GM21786 (cell line): ENCODE data around the gene IQGAP1.

Experiments used
- ATAC-seq: cut with Tn5 transposase; IDR thresholded peaks from one replicate; pipeline ENCODE4 v1.9.1; 2021; ENCODE audit not compliant: unreplicated experiment

Gene IQGAP1

DNA sequence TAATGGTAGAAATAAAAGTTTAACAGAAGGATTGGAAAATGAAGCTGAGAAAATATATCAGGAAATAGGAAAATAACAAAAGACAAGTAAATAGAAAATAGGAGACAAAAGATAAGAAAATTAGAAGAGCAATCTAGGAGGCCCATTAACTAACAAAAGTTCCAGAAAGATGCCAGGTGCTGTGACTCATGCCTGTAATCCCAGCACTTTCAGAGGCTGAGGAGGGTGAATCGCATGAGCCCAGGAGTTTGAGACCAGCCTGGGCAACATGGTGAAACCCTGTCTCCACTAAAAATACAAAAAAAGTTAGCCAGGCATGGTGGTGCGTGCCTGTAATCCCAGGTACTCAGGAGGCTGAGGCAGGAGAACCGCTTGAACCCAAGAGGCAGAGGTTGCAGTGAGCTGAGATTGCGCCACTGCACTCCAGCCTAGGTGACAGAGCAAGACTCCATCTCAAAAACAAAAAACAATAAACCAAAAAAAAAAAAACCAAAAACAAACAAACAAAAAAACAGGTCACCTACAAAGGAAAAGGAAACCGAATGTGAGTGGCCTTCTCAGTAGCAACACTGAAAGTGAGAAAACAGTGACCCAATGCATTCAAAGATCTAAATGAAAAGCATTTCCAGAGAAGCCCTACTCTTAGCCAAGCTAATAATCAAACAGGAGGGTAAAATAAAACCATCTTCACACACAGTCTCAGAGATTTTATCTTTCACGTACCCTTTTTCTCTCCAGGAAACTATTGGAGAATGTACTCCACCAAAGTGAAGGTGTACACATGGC lies 136.2 kb downstream of the IQGAP1 start:
- ATAC-seq, result peak; percentile 68

DNA sequence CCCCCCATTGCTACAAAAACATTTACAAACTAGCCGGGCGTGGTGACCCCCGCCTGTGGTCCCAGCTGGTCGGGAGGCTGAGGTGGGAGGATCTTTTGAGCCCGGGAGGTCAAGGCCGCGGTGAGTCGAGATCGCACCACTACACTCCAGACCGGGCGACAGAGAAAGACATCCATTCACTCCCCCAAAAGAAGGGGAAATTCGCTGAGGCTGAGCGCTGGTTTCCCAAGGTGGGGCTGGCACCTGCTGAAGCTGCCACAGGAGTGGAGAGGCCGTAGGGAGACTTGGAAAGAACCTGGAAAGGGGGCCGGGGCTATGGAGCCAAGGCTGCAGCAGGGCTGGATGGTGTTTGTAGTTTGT lies 140.9 kb downstream of the IQGAP1 start:
- no peak for ATAC-seq

DNA sequence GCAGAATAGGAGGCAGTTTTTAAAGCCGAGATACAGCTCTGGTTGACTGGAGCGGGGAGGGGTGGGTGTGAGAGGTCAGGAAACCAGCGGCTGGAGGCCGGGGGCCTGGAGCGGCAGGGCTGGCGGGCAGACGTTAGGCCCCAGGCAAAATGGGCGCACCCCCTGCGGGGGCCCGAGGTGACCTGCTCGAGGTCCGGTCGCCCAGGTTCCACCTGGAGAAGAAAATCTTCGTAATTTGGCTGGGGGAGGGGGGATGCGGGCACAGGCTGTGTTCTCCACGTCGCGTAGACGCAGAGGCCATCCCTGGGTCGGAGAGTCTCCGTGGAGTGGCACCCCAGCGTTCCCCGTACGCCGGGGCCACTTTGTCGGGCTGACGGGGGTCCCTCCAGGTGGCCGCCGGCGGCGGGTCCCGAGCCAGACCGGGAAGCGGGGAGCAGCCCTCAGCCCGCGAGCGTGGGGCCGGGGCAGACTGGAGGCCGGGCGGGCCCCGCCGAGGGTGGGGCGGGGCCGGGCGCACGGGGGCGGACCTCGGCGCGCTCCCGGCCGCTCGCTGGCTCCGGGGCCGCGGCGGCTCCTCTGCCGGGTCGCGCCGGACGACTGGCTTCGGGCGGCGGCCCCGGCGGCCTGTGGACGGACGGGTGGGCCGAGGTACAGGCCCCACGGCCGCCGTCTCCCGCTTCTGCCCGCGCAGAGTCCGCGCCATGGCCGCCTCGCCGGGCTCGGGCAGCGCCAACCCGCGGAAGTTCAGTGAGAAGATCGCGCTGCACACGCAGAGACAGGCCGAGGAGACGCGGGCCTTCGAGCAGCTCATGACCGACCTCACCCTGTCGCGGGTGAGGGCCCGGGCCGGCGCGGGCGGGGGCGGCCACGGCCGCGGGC lies 141.6 kb downstream of the IQGAP1 start, which contains the start of gene CRTC3:
CRTC3 (plus strand) TSS at position 553 of the 879 bp plus-strand sequence; CDS start at position 702, 149 bp downstream.
- ATAC-seq, result peak; percentile 73

DNA sequence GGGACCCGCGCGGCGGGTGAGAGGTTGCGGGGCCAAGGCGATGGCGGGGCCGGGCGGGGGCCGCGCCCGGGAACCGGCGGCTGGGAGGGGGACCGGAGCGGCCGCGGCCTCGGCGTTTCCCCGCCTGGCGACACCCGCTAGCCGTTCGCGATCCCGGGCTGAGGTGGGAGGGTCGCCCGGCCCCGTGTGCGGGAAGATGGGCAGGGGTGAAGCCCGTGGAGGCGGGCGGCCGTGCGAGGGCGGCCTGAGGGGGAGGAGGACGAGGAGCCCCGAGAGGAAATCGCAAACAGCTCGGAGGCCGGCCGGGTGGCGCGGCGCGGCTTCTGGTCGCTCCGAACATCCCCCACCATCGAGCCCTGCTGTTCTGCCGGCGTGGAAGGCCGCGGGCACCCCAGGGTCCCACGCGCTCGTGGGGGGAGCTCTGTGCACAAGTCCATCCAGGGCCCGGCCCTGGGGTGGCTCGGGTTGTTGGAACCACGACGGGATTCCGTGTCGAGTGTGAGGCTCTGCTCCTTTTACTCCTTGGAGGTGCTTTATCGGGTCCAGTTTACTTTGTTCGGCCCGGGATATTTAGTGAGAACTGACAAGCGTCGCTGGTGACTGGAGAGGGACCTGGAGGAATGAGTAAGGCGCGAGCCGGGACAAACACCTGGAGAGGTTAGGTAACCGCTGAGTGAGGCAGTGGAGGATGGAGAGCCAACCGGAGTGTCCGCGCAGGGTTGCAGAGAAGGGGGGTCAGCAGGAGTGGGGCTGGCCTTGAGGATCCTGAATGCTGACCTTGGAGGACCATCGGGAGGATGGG lies 142.4 kb downstream of the IQGAP1 start:
- ATAC-seq, result peak; percentile 45

DNA sequence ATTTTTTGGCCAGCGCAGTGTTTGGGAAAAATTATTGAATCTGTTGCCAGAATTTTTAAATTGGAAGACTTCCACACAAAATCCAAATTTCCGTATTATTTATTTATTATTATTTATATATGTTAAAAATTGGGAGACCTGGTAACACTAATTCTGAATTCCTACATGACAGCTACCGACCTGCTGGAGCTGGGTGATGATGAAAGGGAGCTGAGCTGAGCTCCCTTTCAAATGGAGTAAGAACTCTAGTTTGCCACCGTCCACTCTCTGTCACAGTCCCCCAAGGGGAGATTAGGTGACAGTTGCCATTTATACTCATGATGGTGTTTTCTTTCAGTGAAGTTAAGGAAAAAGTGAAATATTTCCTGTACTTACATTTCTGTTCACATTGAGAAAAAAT lies 143.1 kb downstream of the IQGAP1 start:
- ATAC-seq, result no peak

DNA sequence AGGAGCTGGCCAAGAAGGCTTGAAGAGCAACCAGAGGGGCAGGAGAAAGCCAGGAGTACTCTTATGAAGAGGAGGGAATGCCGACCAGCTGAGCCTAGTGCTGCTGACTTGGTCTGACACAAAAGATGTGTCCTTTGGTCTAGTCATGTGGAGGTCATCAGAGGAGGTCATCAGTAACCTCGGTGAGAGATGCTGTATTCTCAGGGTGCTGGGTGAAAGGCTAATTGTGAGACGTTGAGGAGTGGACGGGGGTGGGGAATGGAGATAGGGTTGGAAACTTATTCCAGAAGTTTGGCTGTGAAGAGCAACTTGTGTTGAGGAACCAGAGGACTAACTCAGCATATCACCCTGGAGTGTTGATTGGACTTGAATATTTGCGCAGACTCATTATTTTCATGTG lies 147.2 kb downstream of the IQGAP1 start:
- ATAC-seq, result no peak

DNA sequence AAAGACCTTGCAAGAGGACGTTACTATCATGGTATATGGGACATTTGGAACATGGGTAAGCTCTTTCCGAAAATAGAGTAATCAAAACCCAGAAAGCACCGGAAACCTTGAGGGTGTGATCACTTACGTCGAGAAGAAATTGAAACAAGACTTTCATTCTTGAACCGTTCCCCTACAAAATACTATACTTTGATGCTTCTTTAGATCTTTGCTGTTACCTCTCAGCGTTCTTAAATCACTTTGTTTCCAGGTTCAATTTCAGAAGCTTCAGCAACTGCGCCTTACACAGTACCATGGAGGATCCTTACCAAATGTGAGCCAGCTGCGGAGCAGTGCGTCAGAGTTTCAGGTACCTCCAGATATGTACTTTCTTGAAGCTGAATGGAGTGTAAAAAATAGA lies 151.7 kb downstream of the IQGAP1 start:
- ATAC-seq, result no peak

DNA sequence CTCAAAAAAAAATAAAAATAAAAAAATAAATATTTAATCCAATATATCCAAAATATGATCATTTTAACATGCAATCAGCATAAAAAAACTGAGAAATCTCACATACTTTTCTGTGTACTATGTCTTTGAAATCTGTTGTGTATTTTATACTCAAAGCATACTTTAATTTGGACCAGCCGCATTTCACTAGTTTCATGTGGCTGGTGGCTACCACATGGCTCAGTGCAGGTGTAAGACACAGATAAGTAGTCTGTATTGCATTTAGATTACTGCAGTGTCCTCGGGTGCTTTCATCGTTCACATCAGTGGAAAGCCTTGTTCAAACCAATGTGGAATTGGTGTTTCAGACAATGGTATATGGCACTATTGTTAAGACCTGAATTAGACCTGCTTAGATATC lies 152.7 kb downstream of the IQGAP1 start:
- no peak for ATAC-seq

DNA sequence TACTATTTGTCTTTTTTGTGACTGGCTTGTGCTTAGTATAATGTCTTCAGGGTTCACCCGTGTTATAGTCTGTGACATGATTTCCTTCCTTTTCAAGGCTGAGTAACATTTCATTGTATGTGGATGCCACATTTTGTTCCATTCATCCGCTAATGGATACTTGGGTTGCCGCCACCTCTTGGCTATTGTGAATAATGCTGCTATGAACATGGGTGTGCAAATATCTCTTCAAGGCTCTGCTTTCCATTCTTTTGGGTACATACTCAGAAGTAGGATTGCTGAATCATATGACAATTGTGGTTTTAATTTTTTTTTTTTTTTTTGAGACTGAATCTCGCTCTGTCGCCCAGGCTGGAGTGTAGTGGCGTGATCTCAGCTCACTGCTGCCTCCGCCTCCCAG lies 157.1 kb downstream of the IQGAP1 start:
- ATAC-seq, result no peak

DNA sequence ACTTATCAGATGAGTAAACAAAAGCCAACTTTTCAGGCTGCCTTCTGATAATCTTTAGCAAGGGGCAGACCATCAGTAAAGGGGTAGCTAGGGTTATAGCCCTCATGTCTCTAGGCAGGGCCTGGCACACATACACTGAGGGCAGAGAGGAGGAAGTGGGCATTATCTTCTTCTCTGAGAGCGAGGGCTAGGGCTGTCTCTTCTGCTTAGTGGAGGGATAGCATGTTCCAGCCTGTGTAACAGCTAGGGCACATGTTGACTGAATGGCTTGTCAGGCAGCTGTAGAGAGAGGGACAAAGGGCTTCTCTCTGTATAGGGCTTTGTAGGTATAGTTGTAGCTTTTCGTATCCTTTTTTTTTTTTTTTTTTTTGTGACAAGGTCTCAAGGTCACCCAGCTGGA lies 159.5 kb downstream of the IQGAP1 start:
- ATAC-seq, result no peak

DNA sequence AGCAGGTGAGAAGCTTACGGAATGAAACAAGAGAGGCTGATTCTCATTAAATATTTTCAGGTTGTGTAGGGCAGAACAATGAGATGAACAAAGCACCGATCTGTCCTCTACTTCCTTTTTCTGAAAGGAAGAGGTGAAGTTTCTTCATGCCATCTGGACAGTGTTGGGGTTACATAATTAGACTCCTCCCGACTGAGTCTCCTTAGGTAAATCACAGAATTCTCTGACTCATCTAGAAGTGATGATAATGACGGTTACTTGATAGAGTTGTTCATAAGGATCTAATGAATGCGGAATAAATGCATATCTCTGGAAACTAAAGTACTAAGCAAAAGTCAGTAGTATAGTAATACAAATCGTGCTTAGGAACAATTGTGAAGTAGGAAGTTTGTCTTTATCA lies 162.9 kb downstream of the IQGAP1 start:
- peak; percentile 77 for ATAC-seq
